Body of pancreas (tissue), 4 donors: ENCODE measurements around the gene C4orf36. TPM values are rescaled to one million over a fixed set of nuclear protein-coding genes. Genes with fewer than 3 reads are reported as not detected.

Experiments
- ATAC-seq: fragments of 150-250 bp; one replicate; pipeline ENCODE4 v1.9.1; 2016
- DNase-seq, 4 donors: peaks; one replicate each; pipeline ENCODE4 v3.0.0-alpha.2; 2019
- H3K27ac ChIP-seq, 4 donors: fragments of 200-600 bp; sonication (generic); 1 replicate in 3 of 4; 2 replicates in 1 of 4; pipeline versions ENCODE4 v1.5.1 to v1.6.1; 2016 to 2019; ENCODE audit warnings: mild to moderate bottlenecking in 1 of 4, mixed read lengths in 1 of 4, moderate library complexity in 1 of 4
- H3K27me3 ChIP-seq, 2 donors: fragments of 200-600 bp; sonication (generic); one replicate each; pipeline ENCODE4 v1.6.0; 2016; ENCODE audit warnings: mild to moderate bottlenecking in 1 of 2
- H3K36me3 ChIP-seq, 2 donors: fragments of 200-600 bp; sonication (generic); replicated peaks in 1 of 2; 2 replicates each; pipeline ENCODE4 v1.5.1; 2016; ENCODE audit warnings: low read depth in 2 of 2; ENCODE audit not compliant: insufficient read depth in 1 of 2
- H3K4me1 ChIP-seq: fragments of 200-600 bp; sonication (generic); one replicate; pipeline ENCODE4 v1.6.0; 2016
- H3K4me3 ChIP-seq, 2 donors: fragments of 200-600 bp; sonication (generic); 1 replicate in 1 of 2; 2 replicates in 1 of 2; pipeline ENCODE4 v1.5.1; 2016 to 2019
- H3K9me3 ChIP-seq, 3 donors: fragments of 200-600 bp; sonication (generic); 1 replicate in 2 of 3; 2 replicates in 1 of 3; pipeline ENCODE4 v1.5.1; 2016
- POLR2A ChIP-seq, 3 donors: fragments of 450-650 bp; IDR thresholded peaks; one replicate each; pipeline ENCODE4 v1.6.1; 2016; ENCODE audit warnings: antibody characterized with exemption in 3 of 3, mild to moderate bottlenecking in 2 of 3
- WGBS, 2 donors: methylation state at CpG; one replicate each; pipeline ENCODE4 v1.1.5; 2017; 5-methylcytosine and 5-hydroxymethylcytosine counted together
- intact Hi-C: fragments of 100-400 bp; cut with DNase I; formaldehyde crosslinking; loops from one replicate; pipeline ENCODE4 v1.15.1; 2023
- total RNA-seq, 2 donors: library from RNA; depleted of rRNA; stranded (reverse); fragments of >200 nt; gene quantifications; one replicate each; pipeline ENCODE4 v1.1.0, GENCODE V29; 2016
- TF ChIP-seq, protein P1 (sequence below), 7 experiments: fragments of 450-650 bp in 4 of 7; fragments of 200-600 bp in 3 of 7; sonication (generic) in 3 of 7; IDR thresholded peaks; one replicate each; pipeline ENCODE4 v1.5.1; 2016 to 2019; ENCODE audit warnings: antibody characterized with exemption in 7 of 7

The C4orf36 gene
- total RNA-seq, 2 donors from 2014 or later, result 1.3 to 3.6 TPM

DNA sequence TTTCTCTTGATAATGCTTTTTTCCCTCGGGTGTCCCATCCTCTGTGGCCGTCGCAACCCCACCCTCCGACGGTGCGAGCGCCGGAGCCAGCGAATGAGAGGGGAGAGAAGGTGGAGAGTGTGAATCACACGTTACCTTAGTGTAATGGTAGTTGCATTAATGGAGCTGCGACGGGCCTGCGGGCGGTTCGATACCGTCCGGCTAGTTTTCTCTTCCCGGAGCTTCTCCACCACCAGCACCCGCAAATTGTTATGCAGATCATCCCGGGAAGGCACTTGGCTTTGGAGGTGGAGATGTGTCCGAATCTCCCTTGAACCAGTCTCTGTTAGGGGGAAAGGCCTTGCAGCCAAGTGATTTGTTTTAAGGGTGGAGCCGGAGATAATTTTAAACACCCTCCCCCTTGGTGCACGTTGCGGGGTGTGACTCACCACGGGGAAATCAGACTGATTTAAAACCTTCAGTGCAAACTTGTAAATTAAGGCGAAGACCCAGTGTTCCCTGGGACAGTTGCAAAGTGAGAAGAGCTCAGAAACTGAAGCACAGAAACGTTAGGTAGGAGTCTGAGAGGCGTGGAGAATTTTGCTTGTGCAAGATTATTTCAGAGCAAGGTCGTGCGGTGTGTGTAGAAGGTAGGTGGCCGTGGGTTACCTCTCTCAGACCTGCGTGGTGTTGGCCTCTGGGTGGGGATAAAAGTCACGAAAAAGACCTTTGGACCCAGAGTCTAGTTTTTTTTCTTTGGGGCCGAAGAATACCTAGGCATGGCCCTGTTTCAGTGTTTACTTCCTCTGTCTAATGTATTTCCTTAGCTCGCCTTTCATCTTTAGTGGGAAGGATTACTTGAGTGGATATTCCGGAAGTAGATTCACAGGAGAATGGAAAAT lies 43.9 kb upstream of the C4orf36 start:
- Histone ChIP-seq H3K4me3 (peak overlapping the region; percentile 54 to 77), H3K27me3 (no peaks in the 10 kb centered on the region), H3K27ac (peak overlapping the region; percentile 94 to 99 (median 96)), H3K4me1 (peaks cover 62% of the 10 kb centered on the region), H3K9me3 (no peaks in the 10 kb centered on the region), H3K36me3 (no peaks in the 10 kb centered on the region)
- intact Hi-C loops, result no loop called here
- WGBS, 2 donors, result 1 to 2% methylated on average over 36 of the region's 36 CpGs
- DNase-seq (peak; percentile 69 to 79 (median 72)), ATAC-seq (peak; percentile 39)
- peak in 2 of 3 donors; percentile 67 to 68 for TF ChIP-seq POLR2A (IDR thresholded peaks at IDR 0.05)
- TF ChIP-seq, protein P1, sequence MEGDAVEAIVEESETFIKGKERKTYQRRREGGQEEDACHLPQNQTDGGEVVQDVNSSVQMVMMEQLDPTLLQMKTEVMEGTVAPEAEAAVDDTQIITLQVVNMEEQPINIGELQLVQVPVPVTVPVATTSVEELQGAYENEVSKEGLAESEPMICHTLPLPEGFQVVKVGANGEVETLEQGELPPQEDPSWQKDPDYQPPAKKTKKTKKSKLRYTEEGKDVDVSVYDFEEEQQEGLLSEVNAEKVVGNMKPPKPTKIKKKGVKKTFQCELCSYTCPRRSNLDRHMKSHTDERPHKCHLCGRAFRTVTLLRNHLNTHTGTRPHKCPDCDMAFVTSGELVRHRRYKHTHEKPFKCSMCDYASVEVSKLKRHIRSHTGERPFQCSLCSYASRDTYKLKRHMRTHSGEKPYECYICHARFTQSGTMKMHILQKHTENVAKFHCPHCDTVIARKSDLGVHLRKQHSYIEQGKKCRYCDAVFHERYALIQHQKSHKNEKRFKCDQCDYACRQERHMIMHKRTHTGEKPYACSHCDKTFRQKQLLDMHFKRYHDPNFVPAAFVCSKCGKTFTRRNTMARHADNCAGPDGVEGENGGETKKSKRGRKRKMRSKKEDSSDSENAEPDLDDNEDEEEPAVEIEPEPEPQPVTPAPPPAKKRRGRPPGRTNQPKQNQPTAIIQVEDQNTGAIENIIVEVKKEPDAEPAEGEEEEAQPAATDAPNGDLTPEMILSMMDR (IDR thresholded peaks at IDR 0.05), result peak in 1 of 7 experiments; percentile 15

DNA sequence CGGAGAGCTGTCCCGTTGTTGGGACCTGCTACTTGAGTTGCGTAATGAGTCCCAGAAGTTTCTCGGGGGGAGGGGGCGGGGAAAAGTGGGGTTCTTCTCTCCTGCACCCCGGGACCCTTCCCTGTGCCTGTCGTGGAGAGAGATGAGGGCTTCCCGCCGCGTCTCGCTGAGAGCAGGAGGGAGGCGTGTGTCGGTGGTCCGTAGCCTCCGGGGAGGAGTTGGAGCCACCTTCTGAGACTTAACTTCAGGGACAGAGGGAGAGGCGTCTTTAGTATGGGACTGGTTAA lies 43.3 kb upstream of the C4orf36 start:
- TF ChIP-seq, protein P1 (IDR thresholded peaks at IDR 0.05), result no peak
- no peak for TF ChIP-seq POLR2A (IDR thresholded peaks at IDR 0.05)
- H3K36me3 ChIP-seq, result no peaks in the 10 kb centered on the region
- intact Hi-C loops, result no loop called here
- H3K27ac ChIP-seq, result peak overlapping the region; percentile 94 to 99 (median 96)
- H3K4me1 ChIP-seq, result peaks cover 56% of the 10 kb centered on the region
- H3K9me3 ChIP-seq, result no peaks in the 10 kb centered on the region
- DNase-seq, result no peak
- no peaks in the 10 kb centered on the region for H3K27me3 ChIP-seq
- ATAC-seq, result no peak
- peak overlapping the region; percentile 54 to 77 for H3K4me3 ChIP-seq
- 0 to 1% methylated on average over 11 to 16 of the region's 16 CpGs for WGBS, 2 donors

DNA sequence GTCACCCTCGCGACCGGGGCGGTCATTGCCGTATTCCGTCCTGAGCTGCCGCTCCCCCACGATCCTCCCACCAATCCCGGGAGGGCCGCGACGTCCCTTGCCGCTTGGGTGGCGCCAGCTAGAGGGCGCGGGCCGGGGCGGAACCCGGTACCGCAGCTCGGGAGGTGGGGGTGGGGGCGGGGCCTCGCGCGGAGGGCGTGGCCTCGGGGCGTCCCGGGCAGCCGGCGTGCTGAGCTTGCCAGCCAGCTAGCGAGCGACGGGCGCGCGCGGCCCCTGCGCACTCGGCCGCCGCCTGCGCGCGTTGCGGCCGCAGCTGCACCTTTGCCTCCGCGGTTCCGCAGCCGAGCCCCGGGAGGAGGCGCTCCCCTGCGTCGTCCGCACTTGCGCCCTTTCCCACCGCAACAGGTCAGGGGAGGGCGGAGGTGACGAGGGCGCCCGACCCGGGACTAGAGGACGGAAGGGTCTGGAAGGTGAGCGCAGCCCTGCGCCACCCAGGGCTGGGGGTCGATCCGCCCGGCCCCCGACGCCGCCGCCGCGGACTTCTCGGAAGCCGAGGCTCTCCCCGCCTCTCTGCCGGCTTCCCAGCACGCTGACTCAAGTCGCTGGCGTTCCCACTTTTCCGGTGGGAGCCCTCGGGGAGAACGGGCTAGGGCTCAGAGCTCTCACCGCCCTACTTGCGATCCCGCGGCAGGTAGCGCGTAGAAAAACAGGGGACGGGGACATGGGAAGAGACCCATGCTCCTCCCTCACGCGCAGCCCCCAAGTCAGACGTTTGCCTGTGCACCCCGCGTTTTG lies 42.7 kb upstream of the C4orf36 start, which contains the start of gene AFF1:
AFF1 (plus strand) TSS at position 241 of the 795 bp plus-strand sequence. CDS start 13,523 bp downstream, outside the sequence.
- Histone ChIP-seq H3K4me1 (peaks cover 51% of the 10 kb centered on the region), H3K4me3 (peak within 1 kb of the TSS; percentile 54 to 77), H3K27ac (peak within 1 kb of the TSS; percentile 94 to 99 (median 96)), H3K27me3 (no peaks in the 10 kb centered on the region), H3K9me3 (no peaks in the 10 kb centered on the region), H3K36me3 (no peaks in the 10 kb centered on the region)
- 0% methylated on average over 95 of the region's 97 CpGs; no CpG with 5 or more reads in 1 of the 2 donors for WGBS, 2 donors
- peak; percentile 90 for ATAC-seq
- peak; percentile 94 to 96 (median 95) for DNase-seq
- intact Hi-C loops, result no loop called here
- peak; percentile 79 to 93 (median 86) for TF ChIP-seq POLR2A (IDR thresholded peaks at IDR 0.05)
- TF ChIP-seq, protein P1 (IDR thresholded peaks at IDR 0.05), result peak; percentile 52 to 88 (median 64)

DNA sequence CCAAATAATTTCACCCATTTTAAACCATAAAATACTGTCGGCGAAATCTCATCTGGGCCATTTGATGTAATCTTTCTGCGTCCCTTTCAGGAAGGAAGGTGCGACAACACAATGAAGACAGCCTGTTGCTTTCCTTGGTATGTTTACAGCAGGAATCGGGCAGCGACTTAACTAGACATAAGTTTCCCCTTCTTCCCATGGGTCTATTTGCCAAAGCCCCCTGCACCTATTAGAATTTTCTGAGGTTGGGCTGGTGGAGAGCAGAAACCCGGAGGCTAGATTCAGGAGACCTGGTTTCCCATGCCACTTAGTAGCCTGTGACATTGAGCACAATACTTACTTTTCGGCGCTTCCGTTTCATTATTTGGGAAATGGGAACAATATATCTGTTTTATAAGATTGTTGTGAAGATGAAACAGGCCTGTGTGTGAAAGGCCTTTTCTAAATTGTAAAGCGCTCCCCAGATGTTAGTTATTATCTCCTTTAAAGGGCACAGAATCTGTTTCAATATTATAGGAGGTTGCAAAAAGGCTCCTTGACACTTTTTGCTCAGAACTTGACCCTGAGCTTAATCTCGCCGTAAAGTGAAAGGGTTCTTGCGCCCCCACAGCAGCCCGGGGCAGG lies 42.0 kb upstream of the C4orf36 start:
- WGBS, 2 donors, result 3 to 9% methylated on average over 11 to 15 of the region's 15 CpGs
- TF ChIP-seq, protein P1 (IDR thresholded peaks at IDR 0.05), result no peak
- peak in 1 of 3 donors; percentile 60 for TF ChIP-seq POLR2A (IDR thresholded peaks at IDR 0.05)
- Histone ChIP-seq H3K9me3 (no peaks in the 10 kb centered on the region), H3K27ac (peak overlapping the region; percentile 94 to 99 (median 96)), H3K36me3 (no peaks in the 10 kb centered on the region), H3K4me3 (peak overlapping the region; percentile 6 to 23), H3K4me1 (peaks cover 43% of the 10 kb centered on the region), H3K27me3 (no peaks in the 10 kb centered on the region)
- no peak for DNase-seq
- no peak for ATAC-seq
- intact Hi-C loops, result no loop called here
